IMR-90 (cell line): ENCODE measurements around the gene CNTN3. TPM values are rescaled to one million over a fixed set of nuclear protein-coding genes. Genes with fewer than 3 reads are reported as not detected.

Experiments
- ATAC-seq: fragments of 200-7000 bp; cut with Tn5 transposase; 2 replicates; pipeline ENCODE4 v1.9.1; 2020; ENCODE audit warnings: low read depth, mild to moderate bottlenecking, moderate library complexity
- BruUV-seq: library from RNA; stranded (reverse); fragments of 400-500 nt; replicated peaks from 2 replicates; lab custom pipeline; 2021; lab: Mats Ljungman, UMichigan
- CTCF ChIA-PET: fragments of 300-600 bp; formaldehyde crosslinking; extraction: SDS; loops from one replicate; lab custom pipeline; 2021; ENCODE audit warnings: antibody characterized with exemption; lab: Yijun Ruan, JAX
- POLR2A ChIA-PET: fragments of 300-600 bp; sonication (Branson Sonifier 250); formaldehyde crosslinking; loops from one replicate; lab custom pipeline; 2022; ENCODE audit warnings: antibody characterized with exemption; ENCODE audit not compliant: unreplicated experiment; lab: Charles Lee
- DNase-seq: peaks from one replicate; pipeline ENCODE4 v3.0.0; 2013
- H2AFZ ChIP-seq: replicated peaks from 2 replicates; pipeline ENCODE3; 2013; ENCODE audit warnings: low read length, mild to moderate bottlenecking; ENCODE audit not compliant: poor library complexity
- H2AK5ac ChIP-seq: 2 replicates; pipeline ENCODE4 v1.6.1; 2013; ENCODE audit warnings: low read depth, low read length, inconsistent platforms
- H2AK9ac ChIP-seq: replicated peaks from 2 replicates; pipeline ENCODE3; 2013; ENCODE audit warnings: mild to moderate bottlenecking, low read depth, low read length, moderate library complexity; ENCODE audit not compliant: poor library complexity
- H2BK120ac ChIP-seq: 2 replicates; pipeline ENCODE4 v1.6.1; 2013; ENCODE audit warnings: low read depth, low read length, inconsistent platforms
- H2BK15ac ChIP-seq: 3 replicates; pipeline ENCODE4 v1.6.1; 2013; ENCODE audit warnings: low read depth, low read length, inconsistent platforms
- H2BK20ac ChIP-seq: 2 replicates; pipeline ENCODE4 v1.6.1; 2013; ENCODE audit warnings: low read depth, mild to moderate bottlenecking, inconsistent platforms, low read length, moderate library complexity
- H2BK5ac ChIP-seq: 2 replicates; pipeline ENCODE4 v1.6.1; 2013; ENCODE audit warnings: mild to moderate bottlenecking, low read depth, low read length, inconsistent platforms; ENCODE audit not compliant: poor library complexity, severe bottlenecking
- H3K14ac ChIP-seq: replicated peaks from 2 replicates; pipeline ENCODE4 v1.6.1; 2013; ENCODE audit warnings: low read depth, low read length, inconsistent platforms
- H3K18ac ChIP-seq: 2 replicates; pipeline ENCODE4 v1.6.1; 2013; ENCODE audit warnings: low read depth, low read length, control low read depth
- H3K23ac ChIP-seq: 2 replicates; pipeline ENCODE4 v1.6.1; 2013; ENCODE audit warnings: low read depth, low read length, inconsistent platforms
- H3K27ac ChIP-seq: 2 replicates; pipeline ENCODE4 v1.5.1; 2013; ENCODE audit warnings: mild to moderate bottlenecking, control low read depth, low read length; ENCODE audit not compliant: insufficient read depth
- H3K27me3 ChIP-seq: 2 replicates; pipeline ENCODE4 v1.6.1; 2013; ENCODE audit warnings: low read length; ENCODE audit not compliant: control insufficient read depth, insufficient read depth
- H3K36me3 ChIP-seq: 2 replicates; pipeline ENCODE4 v1.6.1; 2013; ENCODE audit warnings: low read length, mixed read lengths; ENCODE audit not compliant: control insufficient read depth, insufficient read depth
- H3K4ac ChIP-seq: 2 replicates; pipeline ENCODE4 v1.6.1; 2013; ENCODE audit warnings: low read depth, low read length, inconsistent platforms
- H3K4me1 ChIP-seq: 2 replicates; pipeline ENCODE4 v1.6.1; 2013; ENCODE audit warnings: low read length, mixed read lengths; ENCODE audit not compliant: control insufficient read depth, insufficient read depth
- H3K4me2 ChIP-seq: 2 replicates; pipeline ENCODE4 v1.6.1; 2013; ENCODE audit warnings: low read depth, mild to moderate bottlenecking, control low read depth, low read length, moderate library complexity
- H3K4me3 ChIP-seq: 2 replicates; pipeline ENCODE4 v1.5.1; 2013; ENCODE audit warnings: low read depth, mild to moderate bottlenecking, control low read depth, low read length, moderate library complexity; ENCODE audit not compliant: insufficient read depth
- H3K56ac ChIP-seq: 2 replicates; pipeline ENCODE4 v1.6.1; 2013; ENCODE audit warnings: low read length, inconsistent platforms; ENCODE audit not compliant: insufficient read depth; ENCODE audit errors: extremely low read depth
- H3K79me1 ChIP-seq, 2 experiments: 2 replicates each; pipeline ENCODE4 v1.6.1; 2013; ENCODE audit warnings: low read length in 2 of 2, inconsistent platforms in 1 of 2, low read depth in 1 of 2
- H3K9ac ChIP-seq: 2 replicates; pipeline ENCODE4 v1.6.1; 2013; ENCODE audit warnings: low read depth, low read length, control low read depth
- H3K9me1 ChIP-seq: 2 replicates; pipeline ENCODE4 v1.6.1; 2013; ENCODE audit warnings: low read length, inconsistent platforms; ENCODE audit not compliant: insufficient read depth
- H3K9me3 ChIP-seq: 2 replicates; pipeline ENCODE4 v1.6.1; 2013; ENCODE audit warnings: low read length; ENCODE audit not compliant: control insufficient read depth, insufficient read depth
- H4K20me1 ChIP-seq: 2 replicates; pipeline ENCODE4 v1.6.1; 2013; ENCODE audit warnings: low read length, inconsistent platforms; ENCODE audit not compliant: insufficient read depth
- H4K5ac ChIP-seq: 2 replicates; pipeline ENCODE4 v1.6.1; 2013; ENCODE audit warnings: mild to moderate bottlenecking, low read depth, low read length, control low read depth
- H4K8ac ChIP-seq, 2 experiments: 2 replicates each; pipeline ENCODE4 v1.6.1; 2013; ENCODE audit warnings: low read depth in 2 of 2, low read length in 2 of 2, control low read depth in 1 of 2, inconsistent platforms in 1 of 2
- H4K91ac ChIP-seq: 2 replicates; pipeline ENCODE4 v1.6.1; 2013; ENCODE audit warnings: low read depth, low read length, inconsistent platforms; ENCODE audit not compliant: insufficient read depth
- BHLHE40 ChIP-seq: fragments of 150-350 bp; IDR thresholded peaks from 2 replicates; pipeline ENCODE4 v1.6.1; 2016; ENCODE audit warnings: mild to moderate bottlenecking, low read depth, low read length
- CEBPB ChIP-seq: IDR thresholded peaks from 2 replicates; pipeline ENCODE4 v1.6.1; 2012; ENCODE audit warnings: low read depth, low read length, improper control_type of control experiment
- CHD1 ChIP-seq: IDR thresholded peaks from 2 replicates; pipeline ENCODE4 v1.6.1; 2012; ENCODE audit warnings: low read depth, low read length, improper control_type of control experiment
- FOS ChIP-seq: fragments of 150-350 bp; IDR thresholded peaks from 2 replicates; pipeline ENCODE4 v1.6.1; 2016; ENCODE audit warnings: low read depth, low read length
- RAD21 ChIP-seq: IDR thresholded peaks from 2 replicates; pipeline ENCODE4 v1.6.1; 2012; ENCODE audit warnings: low read length, improper control_type of control experiment
- RCOR1 ChIP-seq: IDR thresholded peaks from 2 replicates; pipeline ENCODE4 v1.6.1; 2012; ENCODE audit warnings: mild to moderate bottlenecking, low read length, improper control_type of control experiment; ENCODE audit not compliant: insufficient replicate concordance
- WGBS, 2 experiments: methylation state at CpG; one replicate each; pipeline versions ENCODE4 v1.1.5 to v1.1.7; 2013; ENCODE audit warnings: missing lambda C conversion rate in 2 of 2; ENCODE audit not compliant: insufficient read length in 1 of 2; ENCODE audit errors: extremely low coverage in 2 of 2; 5-methylcytosine and 5-hydroxymethylcytosine counted together
- dilution Hi-C: fragments of 300-500 bp; cut with HindIII; formaldehyde crosslinking; loops from one replicate; pipeline ENCODE4 v1.14.3; 2018; ENCODE audit warnings: low sequenced_read_pairs; ENCODE audit not compliant: unreplicated experiment
- in situ Hi-C: fragments of 300-500 bp; cut with MboI; formaldehyde crosslinking; loops from 3 replicates; pipeline ENCODE4 v1.14.3; 2019; ENCODE audit warnings: low sequenced_read_pairs, inconsistent platforms, mixed read lengths
- intact Hi-C: fragments of 100-400 bp; cut with micrococcal nuclease; formaldehyde crosslinking; loops from 2 replicates; pipeline ENCODE4 v1.10.0; 2022
- polyA plus RNA-seq, 3 experiments: library from polyadenylated mRNA; depleted of rRNA; stranded (reverse); fragments of >200 nt; gene quantifications; 2 replicates each; pipeline ENCODE4 v1.2.3, GENCODE V29; 2012; ENCODE audit warnings: low replicate concordance in 1 of 3
- total RNA-seq: library from RNA; depleted of rRNA; stranded (reverse); fragments of >200 nt; gene quantifications from 2 replicates; pipeline ENCODE4 v1.2.3, GENCODE V29; 2012
- TF ChIP-seq, protein P1 (sequence below): conservative IDR thresholded peaks from 2 replicates; pipeline ENCODE4 v1.5.1; 2012; ENCODE audit warnings: mild to moderate bottlenecking, low read depth, low read length, improper control_type of control experiment

Gene CNTN3
- total and polyA plus RNA-seq, 2 of the 4 experiments (the other 2 are of a cell fraction), result 3.5 to 3.6 TPM

DNA sequence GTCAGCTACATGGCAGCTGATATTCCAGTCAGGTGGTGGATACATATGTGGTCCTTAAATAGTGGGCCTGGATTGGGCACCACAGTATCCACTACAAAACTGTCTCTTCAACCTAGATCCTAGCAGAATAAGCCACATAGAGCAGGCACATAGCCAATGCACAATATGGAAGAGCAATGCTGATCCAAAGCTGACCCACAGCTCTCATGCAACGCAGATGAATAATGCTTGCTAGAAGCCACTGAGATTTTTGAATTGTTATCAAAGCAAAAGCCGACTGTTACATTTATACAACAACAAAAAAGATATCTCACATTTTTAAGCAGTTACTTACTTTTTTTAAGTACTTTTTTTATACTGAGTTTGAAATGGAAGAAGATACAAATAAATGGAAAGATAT, 11.2 kb downstream of the CNTN3 start:
- H4K91ac ChIP-seq, result no peak overlapping the region
- no peak overlapping the region for H3K23ac ChIP-seq
- H2BK120ac ChIP-seq, result no peak overlapping the region
- DNase-seq, result peak; percentile 33
- no peak overlapping the region for H2AK9ac ChIP-seq
- no peaks in the 10 kb centered on the region for H3K9me1 ChIP-seq
- peaks cover 0 to 2% of the 10 kb centered on the region in 2 experiments; a peak in 2 of 4 replicates for H3K79me1 ChIP-seq
- H4K5ac ChIP-seq, result no peak overlapping the region
- H3K4me3 ChIP-seq, result no peak overlapping the region
- H2AK5ac ChIP-seq, result no peak overlapping the region
- H2BK15ac ChIP-seq, result no peak overlapping the region
- no peak overlapping the region for H3K4me2 ChIP-seq
- H3K27ac ChIP-seq, result no peak overlapping the region
- dilution Hi-C loops, result no loop called here
- in situ Hi-C loops, result no loop called here
- no peaks in the 10 kb centered on the region for H3K27me3 ChIP-seq
- H2AFZ ChIP-seq, result no peak overlapping the region
- H3K14ac ChIP-seq, result no peak overlapping the region
- intact Hi-C loops, result no loop called here
- H4K8ac ChIP-seq, result no peak overlapping the region
- no peak overlapping the region for H3K56ac ChIP-seq
- POLR2A ChIA-PET, result no interaction called here
- no TSS peak for BruUV-seq
- no peak overlapping the region for H3K18ac ChIP-seq
- no peak overlapping the region for H3K9ac ChIP-seq
- 60% methylated on average over 1 of the region's 2 CpGs; no CpG with 5 or more reads in 1 of the 2 experiments for WGBS, 2 experiments
- no peak overlapping the region for H2BK20ac ChIP-seq
- no peaks in the 10 kb centered on the region for H3K36me3 ChIP-seq
- no peaks in the 10 kb centered on the region for H3K4me1 ChIP-seq
- peak; percentile 67 for ATAC-seq
- no peak overlapping the region for H2BK5ac ChIP-seq
- H4K20me1 ChIP-seq, result no peaks in the 10 kb centered on the region
- CTCF ChIA-PET, result no interaction called here
- no peaks in the 10 kb centered on the region for H3K9me3 ChIP-seq
- TF ChIP-seq BHLHE40 (no peak), CEBPB (no peak), RAD21 (no peak), FOS (no peak), RCOR1 (no peak), CHD1 (no peak)
- TF ChIP-seq, protein P1, sequence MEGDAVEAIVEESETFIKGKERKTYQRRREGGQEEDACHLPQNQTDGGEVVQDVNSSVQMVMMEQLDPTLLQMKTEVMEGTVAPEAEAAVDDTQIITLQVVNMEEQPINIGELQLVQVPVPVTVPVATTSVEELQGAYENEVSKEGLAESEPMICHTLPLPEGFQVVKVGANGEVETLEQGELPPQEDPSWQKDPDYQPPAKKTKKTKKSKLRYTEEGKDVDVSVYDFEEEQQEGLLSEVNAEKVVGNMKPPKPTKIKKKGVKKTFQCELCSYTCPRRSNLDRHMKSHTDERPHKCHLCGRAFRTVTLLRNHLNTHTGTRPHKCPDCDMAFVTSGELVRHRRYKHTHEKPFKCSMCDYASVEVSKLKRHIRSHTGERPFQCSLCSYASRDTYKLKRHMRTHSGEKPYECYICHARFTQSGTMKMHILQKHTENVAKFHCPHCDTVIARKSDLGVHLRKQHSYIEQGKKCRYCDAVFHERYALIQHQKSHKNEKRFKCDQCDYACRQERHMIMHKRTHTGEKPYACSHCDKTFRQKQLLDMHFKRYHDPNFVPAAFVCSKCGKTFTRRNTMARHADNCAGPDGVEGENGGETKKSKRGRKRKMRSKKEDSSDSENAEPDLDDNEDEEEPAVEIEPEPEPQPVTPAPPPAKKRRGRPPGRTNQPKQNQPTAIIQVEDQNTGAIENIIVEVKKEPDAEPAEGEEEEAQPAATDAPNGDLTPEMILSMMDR, result no peak
- H3K4ac ChIP-seq, result no peak overlapping the region
